ENCODE results near the gene CCNK.

Gene CCNK

DNA sequence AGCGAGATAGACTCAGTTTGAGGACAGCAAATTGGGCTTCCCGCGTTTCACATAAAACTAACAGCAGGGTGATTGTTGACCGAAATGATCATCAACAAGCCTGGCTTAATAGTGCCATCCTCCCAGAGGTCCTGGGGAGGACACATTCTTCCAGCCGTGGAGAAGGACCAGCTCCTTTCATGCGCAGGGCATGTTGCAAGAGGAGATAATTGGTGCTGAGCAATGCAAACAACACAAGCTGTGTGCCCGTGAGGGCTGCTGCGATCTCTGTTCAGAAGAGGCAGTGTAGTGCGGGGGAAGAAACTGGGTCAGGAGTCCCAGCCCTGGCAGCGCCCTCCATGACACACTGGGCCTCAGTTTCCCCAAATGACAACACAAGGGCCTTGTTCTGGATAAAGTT, 68.5 kb downstream of the CCNK start:
- H2AFZ ChIP-seq (ENCODE audit: low read length), result no peak overlapping the region
- H3K4me3 ChIP-seq (ENCODE audit: low read length, poor library complexity, severe bottlenecking), result no peak overlapping the region
- H3K4me2 ChIP-seq (ENCODE audit: low read depth, low read length, poor library complexity, severe bottlenecking), result no peak overlapping the region
- no peak overlapping the region for H3K9ac ChIP-seq (ENCODE audit: low read depth, low read length, poor library complexity, severe bottlenecking)
- no peaks in the 10 kb centered on the region for H4K20me1 ChIP-seq (ENCODE audit: insufficient read depth, low read length, poor library complexity, severe bottlenecking)
- no peak for TF ChIP-seq EZH2phosphoT487 (IDR thresholded peaks at IDR 0.05; ENCODE audit: borderline replicate concordance)
- TF ChIP-seq, protein P1, sequence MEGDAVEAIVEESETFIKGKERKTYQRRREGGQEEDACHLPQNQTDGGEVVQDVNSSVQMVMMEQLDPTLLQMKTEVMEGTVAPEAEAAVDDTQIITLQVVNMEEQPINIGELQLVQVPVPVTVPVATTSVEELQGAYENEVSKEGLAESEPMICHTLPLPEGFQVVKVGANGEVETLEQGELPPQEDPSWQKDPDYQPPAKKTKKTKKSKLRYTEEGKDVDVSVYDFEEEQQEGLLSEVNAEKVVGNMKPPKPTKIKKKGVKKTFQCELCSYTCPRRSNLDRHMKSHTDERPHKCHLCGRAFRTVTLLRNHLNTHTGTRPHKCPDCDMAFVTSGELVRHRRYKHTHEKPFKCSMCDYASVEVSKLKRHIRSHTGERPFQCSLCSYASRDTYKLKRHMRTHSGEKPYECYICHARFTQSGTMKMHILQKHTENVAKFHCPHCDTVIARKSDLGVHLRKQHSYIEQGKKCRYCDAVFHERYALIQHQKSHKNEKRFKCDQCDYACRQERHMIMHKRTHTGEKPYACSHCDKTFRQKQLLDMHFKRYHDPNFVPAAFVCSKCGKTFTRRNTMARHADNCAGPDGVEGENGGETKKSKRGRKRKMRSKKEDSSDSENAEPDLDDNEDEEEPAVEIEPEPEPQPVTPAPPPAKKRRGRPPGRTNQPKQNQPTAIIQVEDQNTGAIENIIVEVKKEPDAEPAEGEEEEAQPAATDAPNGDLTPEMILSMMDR (conservative IDR thresholded peaks at IDR 0.05; ENCODE audit: low read length), result no peak
- H3F3A ChIP-seq (ENCODE audit: low read depth), result no peaks in the 10 kb centered on the region
- no peaks in the 10 kb centered on the region for H3K9me3 ChIP-seq (ENCODE audit: insufficient read depth, low read depth, low read length)
- no peaks in the 10 kb centered on the region for H3K27me3 ChIP-seq (ENCODE audit: insufficient read depth, low read length, poor library complexity, severe bottlenecking)
- H3K79me2 ChIP-seq (ENCODE audit: insufficient read depth, low read length), result peaks cover 46% of the 10 kb centered on the region; the same call in 1 of the 2 replicates
- H3K36me3 ChIP-seq (ENCODE audit: insufficient read depth, low read length), result no peaks in the 10 kb centered on the region
- no peaks in the 10 kb centered on the region for H3K9me2 ChIP-seq (replicated peaks; ENCODE audit: low read depth, low read length)
- H3K4me1 ChIP-seq (ENCODE audit: insufficient read depth, low read length, poor library complexity, severe bottlenecking), result no peaks in the 10 kb centered on the region

DNA sequence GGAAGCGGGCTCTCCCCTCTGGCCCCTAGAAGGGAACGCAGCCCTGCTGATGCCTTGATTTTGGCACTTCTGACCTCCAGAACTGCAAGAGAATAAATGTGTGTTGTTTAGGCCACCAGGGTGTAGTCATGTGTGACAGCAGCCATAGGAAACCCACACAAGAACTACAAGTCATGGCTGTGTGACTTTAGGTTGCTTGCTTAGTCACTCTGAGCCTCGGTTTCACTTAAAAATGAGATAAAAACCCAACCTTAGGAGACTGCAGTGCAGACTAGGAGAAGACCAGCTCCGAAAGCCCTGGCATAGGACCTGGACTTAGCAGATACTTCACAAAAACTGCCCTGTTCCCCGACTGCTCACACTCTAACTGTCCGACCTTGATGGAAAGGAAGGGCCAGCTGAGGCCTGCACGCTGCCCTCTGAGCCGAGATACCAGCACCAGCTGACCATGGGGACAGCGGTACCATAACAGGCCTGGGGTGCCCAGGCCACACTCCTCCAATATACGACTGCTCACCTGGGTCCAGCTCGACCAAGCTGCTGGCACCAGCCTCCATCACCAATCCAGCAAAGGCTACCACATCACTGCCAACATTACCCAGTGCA, 69.3 kb downstream of the CCNK start:
- Histone ChIP-seq H2AFZ (ENCODE audit: low read length) (no peak overlapping the region), H3K9me2 (replicated peaks; ENCODE audit: low read depth, low read length) (no peaks in the 10 kb centered on the region), H3K27me3 (ENCODE audit: insufficient read depth, low read length, poor library complexity, severe bottlenecking) (no peaks in the 10 kb centered on the region), H3K9ac (ENCODE audit: low read depth, low read length, poor library complexity, severe bottlenecking) (no peak overlapping the region), H3F3A (ENCODE audit: low read depth) (no peaks in the 10 kb centered on the region), H3K9me3 (ENCODE audit: insufficient read depth, low read depth, low read length) (no peaks in the 10 kb centered on the region), H3K4me3 (ENCODE audit: low read length, poor library complexity, severe bottlenecking) (no peak overlapping the region), H3K4me2 (ENCODE audit: low read depth, low read length, poor library complexity, severe bottlenecking) (no peak overlapping the region), H3K4me1 (ENCODE audit: insufficient read depth, low read length, poor library complexity, severe bottlenecking) (no peaks in the 10 kb centered on the region), H3K36me3 (ENCODE audit: insufficient read depth, low read length) (no peaks in the 10 kb centered on the region), H4K20me1 (ENCODE audit: insufficient read depth, low read length, poor library complexity, severe bottlenecking) (no peaks in the 10 kb centered on the region), H3K79me2 (ENCODE audit: insufficient read depth, low read length) (peaks cover 39% of the 10 kb centered on the region; the same call in 1 of the 2 replicates)
- no peak for TF ChIP-seq EZH2phosphoT487 (IDR thresholded peaks at IDR 0.05; ENCODE audit: borderline replicate concordance)
- TF ChIP-seq, protein P1 (conservative IDR thresholded peaks at IDR 0.05; ENCODE audit: low read length), result no peak

DNA sequence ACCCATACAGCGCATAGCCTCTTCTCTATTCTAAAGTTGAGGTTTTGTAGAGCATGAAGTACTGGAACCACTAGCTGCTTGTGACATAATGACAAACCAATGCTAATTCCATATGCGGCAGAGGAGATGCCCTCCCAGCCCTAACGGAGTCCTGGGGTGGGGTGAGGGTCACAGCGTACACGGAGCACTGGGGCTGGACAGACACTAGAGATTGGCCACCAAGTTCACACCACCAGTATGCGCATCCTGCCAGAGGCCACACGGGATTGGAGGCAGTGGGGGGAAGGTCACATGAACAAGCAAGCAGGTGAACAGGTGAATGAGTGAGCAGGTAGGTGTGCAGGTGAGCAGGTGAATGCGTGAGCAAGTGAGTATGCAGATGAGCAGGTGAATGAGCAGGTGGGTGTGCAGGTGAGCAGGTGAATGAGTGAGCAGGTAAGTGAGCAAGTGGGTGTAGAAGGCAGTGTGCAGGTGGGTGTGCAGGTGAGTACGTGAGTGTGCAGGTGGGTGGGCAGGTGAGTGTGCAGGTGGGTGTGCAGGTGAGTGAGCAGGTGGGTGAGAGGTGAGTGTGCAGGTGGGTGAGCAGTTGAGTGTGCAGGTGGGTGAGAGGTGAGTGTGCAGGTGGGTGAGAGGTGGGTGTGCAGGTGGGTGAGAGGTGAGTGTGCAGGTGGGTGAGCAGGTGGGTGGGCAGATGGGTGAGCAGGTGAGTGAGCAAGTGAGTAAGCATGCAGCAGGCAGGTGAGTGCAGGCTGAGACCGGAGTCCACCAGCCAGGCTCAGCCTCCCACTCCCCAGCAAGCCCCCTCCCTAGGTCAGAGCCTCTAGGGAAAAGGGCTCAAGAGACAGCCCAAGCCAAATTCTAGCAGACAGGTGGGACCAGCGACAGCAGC, 70.1 kb downstream of the CCNK start:
- no peak overlapping the region for H3K9ac ChIP-seq (ENCODE audit: low read depth, low read length, poor library complexity, severe bottlenecking)
- no peak for TF ChIP-seq EZH2phosphoT487 (IDR thresholded peaks at IDR 0.05; ENCODE audit: borderline replicate concordance)
- TF ChIP-seq, protein P1 (conservative IDR thresholded peaks at IDR 0.05; ENCODE audit: low read length), result no peak
- no peaks in the 10 kb centered on the region for H3F3A ChIP-seq (ENCODE audit: low read depth)
- H3K27me3 ChIP-seq (ENCODE audit: insufficient read depth, low read length, poor library complexity, severe bottlenecking), result no peaks in the 10 kb centered on the region
- no peaks in the 10 kb centered on the region for H4K20me1 ChIP-seq (ENCODE audit: insufficient read depth, low read length, poor library complexity, severe bottlenecking)
- no peaks in the 10 kb centered on the region for H3K9me2 ChIP-seq (replicated peaks; ENCODE audit: low read depth, low read length)
- no peak overlapping the region for H2AFZ ChIP-seq (ENCODE audit: low read length)
- H3K79me2 ChIP-seq (ENCODE audit: insufficient read depth, low read length), result peaks cover 35% of the 10 kb centered on the region; the same call in 1 of the 2 replicates
- no peaks in the 10 kb centered on the region for H3K36me3 ChIP-seq (ENCODE audit: insufficient read depth, low read length)
- H3K4me2 ChIP-seq (ENCODE audit: low read depth, low read length, poor library complexity, severe bottlenecking), result no peak overlapping the region
- H3K4me1 ChIP-seq (ENCODE audit: insufficient read depth, low read length, poor library complexity, severe bottlenecking), result no peaks in the 10 kb centered on the region
- H3K4me3 ChIP-seq (ENCODE audit: low read length, poor library complexity, severe bottlenecking), result no peak overlapping the region
- no peaks in the 10 kb centered on the region for H3K9me3 ChIP-seq (ENCODE audit: insufficient read depth, low read depth, low read length)

Measured in Loucy (cell line).